Stimulated activated CD4-positive, alpha-beta T cell treated with anti-CD3 and anti-CD28 coated beads, Interleukin-1b, Interleukin-23, amount 100 ng/mL, for 24 hours (primary cell): ENCODE data around the gene PRSS16.
"Not testable (repeated sequence)": the region's sequence is repeated elsewhere in the genome, so short reads cannot be mapped to it uniquely, and the experiment has no call there.

Experiments used
- DNase-seq, 4 experiments: peaks; one replicate each; pipeline ENCODE4 v3.0.0-alpha.2; 2020; ENCODE audit warnings: low read depth in 4 of 4, low spot score in 1 of 4

Gene PRSS16

GRCh38 chr6:27242589-27243265, 4.8 kb upstream of the PRSS16 start:
- no peak for DNase-seq

DNA sequence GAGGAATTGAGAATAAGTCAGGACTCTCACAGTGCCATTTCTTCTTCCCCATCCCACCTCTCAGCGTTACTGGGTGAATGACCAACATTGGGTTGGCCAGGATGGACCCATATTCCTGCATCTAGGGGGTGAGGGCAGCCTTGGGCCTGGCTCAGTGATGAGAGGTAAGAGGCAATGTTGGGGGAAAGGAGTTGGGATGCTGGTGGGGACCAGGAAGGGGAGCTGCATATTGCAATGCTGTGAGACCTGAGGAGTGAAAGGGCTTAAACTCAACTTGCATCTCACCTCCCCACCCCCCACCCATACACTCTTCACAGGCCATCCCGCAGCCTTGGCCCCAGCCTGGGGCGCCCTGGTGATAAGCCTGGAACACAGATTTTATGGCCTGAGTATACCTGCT, 1.3 kb downstream of the PRSS16 start:
- DNase-seq = no peak

GRCh38 chr6:27250277-27251111, 3.0 kb downstream of the PRSS16 start:
- DNase-seq = no peak

DNA sequence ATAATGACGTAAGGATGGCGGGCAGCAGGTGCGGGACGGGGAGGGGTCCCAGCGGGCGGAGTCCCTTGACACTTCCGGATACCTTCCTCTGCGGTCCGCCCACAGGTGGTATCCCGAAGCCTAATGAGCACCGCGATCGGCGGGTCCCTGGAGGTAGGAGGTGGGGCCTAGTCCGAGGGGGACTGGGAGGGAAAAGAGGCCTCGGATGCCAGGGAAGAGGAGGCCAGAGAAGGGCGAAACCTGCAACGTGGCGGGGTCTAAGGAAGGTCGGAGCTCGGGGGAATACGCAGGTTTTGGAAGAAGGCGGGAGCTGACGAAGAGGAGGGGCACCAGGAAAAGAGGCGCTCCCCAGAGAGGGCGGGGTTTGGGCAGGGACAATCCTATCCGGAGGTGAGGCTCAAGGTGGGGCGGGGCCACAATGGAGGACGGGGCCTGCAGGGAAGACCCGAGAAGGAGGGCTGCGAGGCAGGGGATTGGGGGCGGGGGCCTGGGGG, 3.7 kb downstream of the PRSS16 start:
- peak in 3 of 4 experiments; percentile 46 to 75 (median 61) for DNase-seq

DNA sequence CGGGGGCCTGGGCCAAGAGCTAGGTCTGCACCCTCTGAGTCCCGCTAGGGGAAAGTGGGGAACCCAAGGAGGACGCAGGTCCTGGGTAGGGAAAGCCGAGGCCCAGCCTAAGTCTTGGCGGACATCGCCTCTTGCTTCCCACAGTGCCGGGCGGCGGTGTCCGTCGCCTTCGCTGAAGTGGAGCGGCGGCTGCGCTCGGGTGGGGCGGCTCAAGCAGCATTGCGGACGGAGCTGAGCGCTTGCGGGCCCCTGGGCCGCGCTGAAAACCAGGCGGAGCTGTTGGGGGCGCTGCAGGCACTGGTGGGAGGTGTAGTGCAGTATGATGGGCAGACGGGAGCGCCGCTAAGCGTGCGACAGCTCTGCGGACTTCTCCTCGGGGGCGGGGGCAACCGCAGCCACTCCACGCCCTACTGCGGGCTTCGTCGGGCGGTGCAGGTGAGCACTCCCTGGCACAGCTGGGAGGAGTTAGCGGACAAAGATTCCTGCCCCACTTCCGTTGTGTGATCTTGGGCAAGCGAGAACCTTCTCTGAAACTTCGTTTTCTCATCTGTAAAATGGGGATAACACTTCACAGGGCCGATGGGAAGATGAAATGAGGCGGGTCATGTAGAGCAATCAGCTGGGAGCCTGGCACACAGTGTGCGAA, 4.2 kb downstream of the PRSS16 start:
- peak in 3 of 4 experiments; percentile 36 to 55 (median 54) for DNase-seq

DNA sequence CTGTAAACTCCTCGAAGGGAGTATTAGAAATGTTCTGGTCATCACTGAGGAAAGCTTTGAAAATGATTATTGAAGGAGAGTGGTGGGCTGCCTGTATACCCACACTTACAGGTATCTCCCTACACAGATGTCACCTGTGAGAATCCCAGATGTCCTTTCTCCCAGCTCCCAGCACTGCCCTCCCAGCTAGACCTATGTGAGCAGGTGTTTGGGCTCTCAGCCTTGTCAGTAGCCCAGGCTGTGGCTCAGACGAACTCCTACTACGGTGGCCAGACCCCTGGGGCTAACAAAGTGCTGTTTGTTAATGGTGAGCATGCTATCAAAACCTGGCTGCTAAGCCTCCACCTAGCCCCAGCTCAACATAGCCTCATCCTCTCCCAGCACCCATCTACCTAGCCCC, 7.1 kb downstream of the PRSS16 start:
- DNase-seq = no peak

DNA sequence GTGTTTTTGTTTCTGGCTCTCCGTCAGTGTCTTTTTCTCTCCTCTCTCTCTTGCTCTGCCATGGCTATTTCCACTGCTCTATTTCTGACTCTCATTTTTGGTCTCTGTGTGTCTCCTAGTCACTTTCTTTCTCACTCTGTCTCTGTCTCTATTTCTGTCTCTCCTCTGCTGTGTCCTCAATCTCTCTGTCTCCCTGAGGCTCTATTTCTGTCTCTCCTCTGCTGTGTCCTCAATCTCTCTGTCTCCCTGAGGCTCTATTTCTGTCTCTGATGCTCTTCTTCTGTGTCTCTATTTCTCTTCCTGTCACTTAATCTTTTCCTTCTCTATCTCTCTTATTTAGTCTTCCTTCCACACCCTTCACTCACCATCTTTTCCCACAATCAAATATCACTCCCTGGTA, 8.4 kb downstream of the PRSS16 start:
- no peak for DNase-seq

DNA sequence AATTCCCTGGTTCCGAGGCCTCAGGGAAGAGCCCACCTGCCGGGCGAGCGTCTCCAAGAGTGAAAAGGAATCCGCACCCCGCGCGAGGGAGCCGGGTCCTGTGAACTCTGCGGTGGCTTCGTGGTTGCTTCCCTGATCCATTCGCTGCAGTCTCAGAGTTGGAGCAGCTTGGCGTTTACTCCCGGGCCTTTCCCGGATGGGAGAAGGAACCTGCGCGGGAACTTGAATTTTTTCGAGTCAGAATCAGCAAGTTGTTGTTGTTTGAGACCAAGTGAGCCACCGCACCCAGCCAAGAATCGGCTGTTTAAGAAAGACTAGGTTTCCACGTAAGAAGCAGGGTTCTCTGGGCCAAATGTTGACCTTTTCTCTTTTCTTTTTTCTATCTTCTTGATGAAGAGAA, 12.9 kb downstream of the PRSS16 start:
- DNase-seq = no peak

DNA sequence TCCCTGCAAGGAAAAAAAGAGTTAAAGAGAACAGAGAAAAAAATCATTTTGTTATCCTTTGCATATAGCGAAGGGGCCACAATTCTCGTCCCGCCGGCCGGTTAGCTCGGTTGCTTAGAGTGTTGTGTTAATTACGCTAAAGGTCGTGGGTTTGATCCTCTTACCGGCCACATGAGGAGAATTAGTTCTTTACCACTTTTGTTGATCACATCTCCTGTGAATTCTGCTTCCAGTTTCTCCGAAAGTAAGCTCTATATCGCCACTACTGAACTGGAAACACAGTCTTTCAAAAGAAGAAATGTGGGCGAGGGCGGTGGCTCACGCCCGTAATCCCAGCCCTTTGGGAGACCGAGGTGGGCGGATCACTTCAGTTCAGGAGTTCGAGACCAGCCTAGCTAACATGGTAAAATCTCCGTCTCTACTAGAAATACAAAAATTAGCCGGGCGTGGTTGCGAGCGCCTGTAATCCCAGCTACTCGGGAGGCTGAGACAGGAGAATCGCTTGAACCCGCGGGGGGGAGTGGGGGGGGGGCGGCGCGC, 13.4 kb downstream of the PRSS16 start:
- no peak for DNase-seq

DNA sequence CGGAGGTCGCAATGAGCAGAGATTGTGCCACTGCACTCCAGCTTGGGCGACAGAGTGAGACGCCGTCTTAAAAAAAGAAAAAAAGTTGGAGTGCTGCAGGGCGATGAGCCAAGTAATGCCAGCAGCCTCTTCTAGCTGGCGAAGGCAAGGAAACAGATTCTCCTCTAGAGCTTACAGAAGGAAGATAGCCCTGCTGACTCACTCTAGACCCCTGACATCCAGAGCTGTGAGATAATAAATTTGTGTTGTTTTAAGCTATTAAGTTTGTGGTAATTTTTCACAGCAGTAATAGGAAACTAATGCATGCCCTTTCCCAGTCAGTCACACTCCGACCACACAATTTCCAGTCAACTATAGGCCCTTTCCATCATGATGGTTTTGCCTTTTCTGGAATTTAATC, 16.4 kb downstream of the PRSS16 start:
- no peak for DNase-seq

DNA sequence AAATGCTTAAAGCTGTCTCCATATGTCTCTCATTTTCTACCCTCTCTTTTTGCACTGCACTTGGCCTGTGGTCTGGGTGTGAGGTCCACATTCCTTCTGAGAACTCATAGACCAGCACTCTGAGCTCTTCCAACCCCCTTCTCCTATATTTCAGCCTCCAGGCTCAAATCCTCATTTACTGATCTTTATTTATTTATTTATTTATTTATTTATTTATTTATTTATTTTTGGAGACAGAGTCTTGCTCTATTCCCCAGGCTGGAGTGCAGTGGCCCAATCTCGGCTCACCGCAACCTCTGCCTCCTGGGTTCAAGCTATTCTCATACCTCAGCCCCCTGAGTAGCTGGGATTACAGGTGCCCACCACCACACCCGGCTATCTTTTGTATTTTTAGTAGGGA, 19.5 kb downstream of the PRSS16 start:
- DNase-seq = not testable (repeated sequence)

- no peak for DNase-seq
Measured at GRCh38 chr6:27267857-27268434, 20.4 kb downstream of the PRSS16 start.

- no peak for DNase-seq
Measured at GRCh38 chr6:27268803-27269202, 21.3 kb downstream of the PRSS16 start.

DNA sequence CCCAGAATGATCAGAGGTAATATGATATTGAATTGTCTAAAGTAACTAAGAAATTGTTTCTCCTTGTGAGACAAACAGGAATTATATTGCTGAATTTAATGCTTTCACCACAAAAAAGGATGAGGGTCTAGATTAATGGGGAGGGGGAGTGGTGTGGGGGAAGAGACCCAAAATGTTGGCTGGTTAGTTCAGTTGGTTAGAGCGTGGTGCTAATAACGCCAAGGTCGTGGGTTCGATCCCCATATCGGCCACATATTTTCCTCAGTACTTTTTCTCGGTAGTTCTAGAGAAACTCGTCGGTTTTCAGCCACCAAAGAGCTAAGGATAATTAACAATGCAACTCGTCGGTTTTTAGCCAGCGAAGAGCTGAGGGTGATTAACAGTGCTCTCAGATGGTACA, 26.3 kb downstream of the PRSS16 start:
- DNase-seq = no peak

DNA sequence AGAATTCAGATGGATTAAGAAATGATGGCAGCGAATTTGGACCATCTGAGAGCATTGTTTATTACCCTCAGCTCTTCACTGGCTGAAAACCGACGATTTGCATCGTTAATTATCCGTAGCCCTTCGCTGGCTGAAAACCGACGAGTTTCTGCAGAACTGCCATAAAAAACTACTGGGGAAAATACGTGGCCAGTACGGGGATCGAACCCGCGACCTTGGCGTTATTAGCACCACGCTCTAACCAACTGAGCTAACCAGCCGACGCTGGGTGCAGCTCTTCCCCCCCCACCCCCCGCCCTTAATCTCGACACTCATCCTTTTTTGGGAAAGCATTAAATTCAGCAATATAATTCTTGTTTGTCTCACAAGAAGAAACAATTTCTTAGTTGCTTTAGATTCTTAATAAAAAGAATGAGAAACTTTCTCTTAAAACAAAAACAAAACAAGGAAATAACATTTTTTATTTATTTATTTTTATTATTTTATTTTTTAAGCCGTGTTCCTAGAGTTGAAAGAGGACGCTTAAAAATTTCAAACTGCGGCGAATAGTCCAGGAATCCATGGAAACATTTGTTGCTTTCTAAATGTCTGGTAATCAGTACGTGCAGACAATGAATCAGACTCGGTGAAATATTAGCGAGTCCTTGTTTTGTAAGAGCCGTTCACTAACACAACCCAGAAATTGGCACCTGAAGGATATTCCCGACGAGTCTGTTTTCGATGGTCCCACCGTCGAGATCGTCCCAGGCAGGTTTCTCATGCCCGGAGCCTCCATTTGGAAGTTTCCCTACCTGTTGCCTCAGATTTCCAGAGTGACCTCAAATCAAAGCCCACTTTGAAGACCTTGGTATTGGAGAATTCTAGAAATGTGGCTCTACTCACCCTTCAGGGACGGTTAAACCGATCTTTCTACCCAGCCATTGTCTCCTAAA, 27.8 kb downstream of the PRSS16 start:
- peak in 1 of 4 experiments; percentile 13 for DNase-seq

DNA sequence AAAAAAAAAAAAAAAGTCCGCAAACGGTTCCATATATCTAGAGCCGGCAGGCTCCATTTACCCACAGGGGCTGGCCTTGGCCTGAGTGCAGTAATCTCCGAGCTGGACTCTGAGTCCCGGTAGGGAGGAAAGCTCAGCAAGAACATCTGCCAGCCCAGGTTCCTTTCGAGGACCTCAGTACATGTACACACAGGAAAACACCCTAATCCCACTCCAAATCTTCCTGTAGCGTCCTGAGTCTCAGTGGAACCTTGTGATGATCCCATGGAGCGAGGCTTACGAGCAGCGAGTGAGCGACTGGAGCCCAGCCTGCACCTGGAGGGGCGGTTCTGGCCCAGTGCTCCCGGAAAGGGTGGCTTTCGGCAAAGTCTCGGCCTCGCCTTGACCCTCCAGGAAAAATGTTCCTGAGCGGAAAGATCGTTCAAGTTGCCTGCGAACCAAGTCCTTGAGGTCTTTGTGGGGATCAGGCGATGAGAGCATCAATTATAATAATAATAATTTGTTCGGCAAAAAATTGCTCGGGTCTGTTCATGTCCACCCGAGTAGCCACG, 32.1 kb downstream of the PRSS16 start:
- DNase-seq = no peak

DNA sequence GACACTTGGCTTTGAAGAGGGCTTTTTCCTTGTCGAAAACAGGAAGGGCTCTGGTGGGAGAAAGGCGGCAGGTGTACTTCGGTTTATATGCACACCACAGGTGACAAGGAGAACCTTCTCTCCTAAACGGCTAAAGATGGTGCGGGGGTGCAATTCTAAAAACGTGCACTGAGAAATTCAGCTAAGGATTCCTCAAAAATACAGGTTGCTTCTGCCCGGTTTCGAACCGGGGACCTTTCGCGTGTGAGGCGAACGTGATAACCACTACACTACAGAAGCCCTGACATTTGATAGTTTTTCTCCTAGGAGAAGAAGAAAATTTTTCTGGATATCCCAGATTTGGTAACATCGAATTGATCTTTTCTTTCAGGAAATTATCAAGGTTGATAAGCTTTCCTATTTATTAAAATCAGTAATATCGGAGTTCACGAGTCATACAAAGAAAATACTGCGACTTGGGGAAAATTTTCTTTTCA, 32.6 kb downstream of the PRSS16 start:
- peak in 3 of 4 experiments; percentile 13 to 28 (median 16) for DNase-seq

- DNase-seq = no peak
Measured at GRCh38 chr6:27280540-27281000, 33.1 kb downstream of the PRSS16 start.

DNA sequence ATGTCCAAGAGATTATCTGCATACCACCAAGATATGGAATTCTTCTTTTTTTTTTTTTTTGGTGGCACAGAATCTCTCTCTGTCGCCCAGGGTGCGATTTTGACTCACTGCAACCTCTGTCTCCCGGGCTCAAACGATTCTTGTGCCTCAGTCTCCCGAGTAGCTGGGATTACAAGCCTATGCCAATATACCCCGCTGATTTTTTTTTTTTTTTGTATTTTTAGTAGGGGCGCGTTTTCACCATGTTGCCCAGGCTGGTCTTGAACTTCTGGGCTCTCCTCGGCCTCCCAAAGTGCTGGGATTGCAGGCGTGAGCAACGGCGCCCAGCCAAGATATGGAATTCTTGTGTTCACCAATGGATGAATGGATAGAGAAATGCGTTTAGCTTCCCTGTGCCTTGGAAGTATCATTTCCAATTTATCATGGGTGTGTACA, 33.6 kb downstream of the PRSS16 start:
- no peak for DNase-seq

DNA sequence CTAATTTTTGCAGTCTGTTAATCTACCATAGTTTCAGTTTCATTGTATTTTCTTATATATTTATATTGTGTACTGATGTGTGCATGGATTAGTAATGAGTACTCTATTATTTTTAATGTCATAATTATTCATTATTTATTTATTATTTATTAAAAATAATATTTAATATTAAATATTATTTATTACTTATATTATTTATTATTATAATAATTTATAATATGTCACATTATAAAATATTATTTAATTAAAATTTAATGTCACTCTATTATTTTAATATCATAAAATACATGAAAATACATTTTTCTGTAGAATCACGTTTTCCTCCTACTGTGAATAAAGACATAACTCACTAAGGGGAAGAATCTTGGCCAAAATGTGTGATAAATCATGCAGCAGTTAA, 34.1 kb downstream of the PRSS16 start:
- no peak for DNase-seq
